Stimulated activated CD4-positive, alpha-beta T cell treated with anti-CD3 and anti-CD28 coated beads, Interleukin-4, amount 100 ng/mL, for 1 hour (primary cell): ENCODE data around the gene ZIC2.

ENCODE experiments used
- DNase-seq: peaks from one replicate; pipeline ENCODE4 v3.0.0-alpha.2; 2020

Gene ZIC2

GRCh38 chr13:99974939-99975561 is 6.5 kb upstream of the ZIC2 start:
- DNase-seq: no peak

- no peak for DNase-seq
Observed at GRCh38 chr13:99975626-99976025, 6.0 kb upstream of the ZIC2 start.

GRCh38 chr13:99976575-99976974 is 5.0 kb upstream of the ZIC2 start:
- DNase-seq: no peak

GRCh38 chr13:99977334-99977911 is 4.2 kb upstream of the ZIC2 start:
- DNase-seq: no peak

GRCh38 chr13:99977912-99978798 is 3.4 kb upstream of the ZIC2 start:
- no peak for DNase-seq

- no peak for DNase-seq
Observed at GRCh38 chr13:99978799-99979452, 2.7 kb upstream of the ZIC2 start.

GRCh38 chr13:99979453-99980200 is 2.0 kb upstream of the ZIC2 start:
- no peak for DNase-seq

- DNase-seq: peak; percentile 69
Observed at GRCh38 chr13:99980201-99980823, 1.3 kb upstream of the ZIC2 start.

- no peak for DNase-seq
Observed at GRCh38 chr13:99980824-99981734, 505 bp upstream of the ZIC2 start.

- no peak for DNase-seq
Observed at GRCh38 chr13:99982036-99982730, 599 bp downstream of the ZIC2 start.

- no peak for DNase-seq
Observed at GRCh38 chr13:99982731-99983498, 1.3 kb downstream of the ZIC2 start.

- no peak for DNase-seq
Observed at GRCh38 chr13:99983499-99984401, 2.2 kb downstream of the ZIC2 start.

- DNase-seq: no peak
Observed at GRCh38 chr13:99984461-99985240, 3.1 kb downstream of the ZIC2 start.

GRCh38 chr13:99985241-99985874 is 3.8 kb downstream of the ZIC2 start:
- no peak for DNase-seq

- DNase-seq: no peak
Observed at GRCh38 chr13:99985886-99986527, 4.4 kb downstream of the ZIC2 start.

- no peak for DNase-seq
Observed at GRCh38 chr13:99986741-99987140, 5.2 kb downstream of the ZIC2 start.
